ENCODE measurements around the gene CCNY.

GRCh38 chr10:35449944-35450343, 113.6 kb downstream of the CCNY start:
- TF ChIP-seq EZH2phosphoT487 (IDR thresholded peaks at IDR 0.05; ENCODE audit: borderline replicate concordance, low read length), result no peak
- no peak for TF ChIP-seq CTCF (IDR thresholded peaks at IDR 0.05; ENCODE audit: low read depth, low read length, poor library complexity, severe bottlenecking)

Measured in DOHH2 (cell line).